ENCODE results near the gene ANKRD62.

DNA sequence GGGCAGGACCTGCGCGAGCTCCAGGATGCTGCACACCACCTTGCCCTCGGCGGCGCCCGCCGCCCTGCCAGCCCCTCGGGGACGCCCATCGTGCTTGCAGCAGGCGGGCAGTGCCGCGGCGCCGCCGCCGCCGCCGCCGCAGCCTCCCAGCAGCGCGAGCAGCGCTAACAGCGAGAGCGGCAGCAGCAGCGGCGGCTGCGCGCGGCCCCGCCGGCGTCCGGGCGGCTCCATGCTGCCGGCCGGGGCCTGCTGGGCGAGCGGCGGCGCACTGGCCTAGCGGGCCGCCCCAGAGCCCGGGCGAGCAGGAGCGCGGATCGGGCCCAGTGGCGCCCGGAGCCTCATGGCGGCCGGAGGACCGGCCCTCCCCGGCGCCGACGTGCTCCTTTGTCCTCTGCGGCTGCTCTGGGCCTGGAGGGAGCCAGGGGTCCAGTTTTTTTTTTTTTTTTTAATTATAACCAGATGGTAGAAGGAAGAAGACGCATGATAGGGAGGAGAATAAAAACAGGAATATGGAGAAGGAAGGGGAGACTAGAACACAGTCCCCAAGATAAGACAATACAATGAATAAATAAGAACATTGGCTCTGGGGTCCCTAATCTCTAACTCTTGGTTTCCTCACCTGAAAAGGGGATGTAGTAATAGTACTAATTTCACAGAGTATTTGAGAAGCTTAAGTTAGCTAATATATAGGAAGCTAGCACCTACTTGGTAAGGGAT is 17.1 kb upstream of the ANKRD62 start:
- TF ChIP-seq, protein P1, sequence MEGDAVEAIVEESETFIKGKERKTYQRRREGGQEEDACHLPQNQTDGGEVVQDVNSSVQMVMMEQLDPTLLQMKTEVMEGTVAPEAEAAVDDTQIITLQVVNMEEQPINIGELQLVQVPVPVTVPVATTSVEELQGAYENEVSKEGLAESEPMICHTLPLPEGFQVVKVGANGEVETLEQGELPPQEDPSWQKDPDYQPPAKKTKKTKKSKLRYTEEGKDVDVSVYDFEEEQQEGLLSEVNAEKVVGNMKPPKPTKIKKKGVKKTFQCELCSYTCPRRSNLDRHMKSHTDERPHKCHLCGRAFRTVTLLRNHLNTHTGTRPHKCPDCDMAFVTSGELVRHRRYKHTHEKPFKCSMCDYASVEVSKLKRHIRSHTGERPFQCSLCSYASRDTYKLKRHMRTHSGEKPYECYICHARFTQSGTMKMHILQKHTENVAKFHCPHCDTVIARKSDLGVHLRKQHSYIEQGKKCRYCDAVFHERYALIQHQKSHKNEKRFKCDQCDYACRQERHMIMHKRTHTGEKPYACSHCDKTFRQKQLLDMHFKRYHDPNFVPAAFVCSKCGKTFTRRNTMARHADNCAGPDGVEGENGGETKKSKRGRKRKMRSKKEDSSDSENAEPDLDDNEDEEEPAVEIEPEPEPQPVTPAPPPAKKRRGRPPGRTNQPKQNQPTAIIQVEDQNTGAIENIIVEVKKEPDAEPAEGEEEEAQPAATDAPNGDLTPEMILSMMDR (conservative IDR thresholded peaks at IDR 0.05; ENCODE audit: low read depth, low read length): no peak
- no peak for TF ChIP-seq POLR2A (IDR thresholded peaks at IDR 0.05; ENCODE audit: low read depth, low read length)
- TF ChIP-seq MAZ (IDR thresholded peaks at IDR 0.05; ENCODE audit: borderline replicate concordance, low read depth, low read length): no peak
- TF ChIP-seq, protein P2, sequence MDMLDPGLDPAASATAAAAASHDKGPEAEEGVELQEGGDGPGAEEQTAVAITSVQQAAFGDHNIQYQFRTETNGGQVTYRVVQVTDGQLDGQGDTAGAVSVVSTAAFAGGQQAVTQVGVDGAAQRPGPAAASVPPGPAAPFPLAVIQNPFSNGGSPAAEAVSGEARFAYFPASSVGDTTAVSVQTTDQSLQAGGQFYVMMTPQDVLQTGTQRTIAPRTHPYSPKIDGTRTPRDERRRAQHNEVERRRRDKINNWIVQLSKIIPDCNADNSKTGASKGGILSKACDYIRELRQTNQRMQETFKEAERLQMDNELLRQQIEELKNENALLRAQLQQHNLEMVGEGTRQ (IDR thresholded peaks at IDR 0.05; ENCODE audit: low read depth, low read length): no peak

Measured in IMR-90 (cell line).